PC-9 (cell line): ENCODE data around the gene PIEZO2.

Source experiments
- CTCF ChIP-seq: fragments of 200-600 bp; sonication (generic); conservative IDR thresholded peaks from 2 replicates; pipeline ENCODE4 v1.6.1; 2017; ENCODE audit warnings: mixed run types, antibody characterized with exemption, mild to moderate bottlenecking, moderate library complexity
- EZH2 ChIP-seq: fragments of 200-600 bp; sonication (generic); IDR thresholded peaks from 2 replicates; pipeline ENCODE4 v1.8.0; 2017; ENCODE audit warnings: antibody characterized with exemption, low read depth

- TF ChIP-seq CTCF (no peak), EZH2 (no peak)
These were observed 206.4 kb downstream of the PIEZO2 start for GRCh38 chr18:10942998-10943397.
